Fibroblast of lung (primary cell): ENCODE data around the gene GNS. TPM values are rescaled to one million over a fixed set of nuclear protein-coding genes. Genes with fewer than 3 reads are reported as not detected.

ENCODE experiments used
- DNase-seq, 2 donors: peaks; one replicate each; pipeline versions ENCODE4 v3.0.0 to v3.0.0-alpha.2; 2010; ENCODE audit warnings: low read depth in 2 of 2
- H2AFZ ChIP-seq: 2 replicates; pipeline ENCODE4 v1.5.1; 2012; ENCODE audit warnings: low read length, control low read depth, inconsistent platforms
- H3K27ac ChIP-seq: 2 replicates; pipeline ENCODE4 v1.5.1; 2011; ENCODE audit warnings: low read length, control low read depth; ENCODE audit not compliant: insufficient read depth
- H3K27me3 ChIP-seq: 2 replicates; pipeline ENCODE4 v1.5.1; 2011; ENCODE audit warnings: mild to moderate bottlenecking, low read length; ENCODE audit not compliant: control insufficient read depth, insufficient read depth
- H3K36me3 ChIP-seq: 2 replicates; pipeline ENCODE4 v1.5.1; 2011; ENCODE audit warnings: low read length; ENCODE audit not compliant: control insufficient read depth, insufficient read depth
- H3K4me1 ChIP-seq: 2 replicates; pipeline ENCODE4 v1.5.1; 2011; ENCODE audit warnings: low read length; ENCODE audit not compliant: control insufficient read depth, insufficient read depth; ENCODE audit errors: extremely low read depth
- H3K4me2 ChIP-seq: 2 replicates; pipeline ENCODE4 v1.5.1; 2011; ENCODE audit warnings: low read length, control low read depth; ENCODE audit not compliant: insufficient read depth; ENCODE audit errors: extremely low read depth
- H3K4me3 ChIP-seq, 4 experiments: fragments of 200-600 bp in 1 of 4; sonication (generic) in 1 of 4; replicated peaks in 1 of 4; 2 replicates each; pipeline ENCODE4 v1.5.1; 2011 to 2016; ENCODE audit warnings: low read length in 4 of 4, low read depth in 3 of 4, mild to moderate bottlenecking in 3 of 4, control low read depth in 2 of 4, inconsistent platforms in 1 of 4, mixed read lengths in 1 of 4; ENCODE audit not compliant: insufficient read depth in 1 of 4; ENCODE audit errors: control extremely low read depth in 1 of 4
- H3K79me2 ChIP-seq: 2 replicates; pipeline ENCODE4 v1.5.1; 2012; ENCODE audit warnings: mild to moderate bottlenecking, low read length, inconsistent platforms; ENCODE audit not compliant: control insufficient read depth, insufficient read depth
- H3K9ac ChIP-seq: 2 replicates; pipeline ENCODE4 v1.5.1; 2011; ENCODE audit warnings: mild to moderate bottlenecking, low read length, control low read depth; ENCODE audit not compliant: insufficient read depth
- H3K9me3 ChIP-seq: 2 replicates; pipeline ENCODE4 v1.5.1; 2012; ENCODE audit warnings: low read depth, low read length; ENCODE audit not compliant: control insufficient read depth, insufficient read depth
- H4K20me1 ChIP-seq: 2 replicates; pipeline ENCODE4 v1.5.1; 2011; ENCODE audit warnings: low read length; ENCODE audit not compliant: control insufficient read depth, insufficient read depth; ENCODE audit errors: extremely low read depth
- CTCF ChIP-seq, 2 donors: IDR thresholded peaks in 1 of 2; conservative IDR thresholded peaks in 1 of 2; 1 replicate in 1 of 2; 2 replicates in 1 of 2; pipeline ENCODE4 v1.5.1; 2011 to 2012; ENCODE audit warnings: low read length in 2 of 2, control low read depth in 1 of 2, inconsistent platforms in 1 of 2, low read depth in 1 of 2, mild to moderate bottlenecking in 1 of 2
- EZH2 ChIP-seq: IDR thresholded peaks from 2 replicates; pipeline ENCODE4 v1.5.1; 2012; ENCODE audit warnings: low read length, control low read depth, mild to moderate bottlenecking; ENCODE audit errors: missing control alignments
- polyA plus RNA-seq, 2 donors: library from polyadenylated mRNA; depleted of rRNA in 1 of 2; stranded (reverse) in 1 of 2; unstranded in 1 of 2; fragments of >200 nt; gene quantifications; 2 replicates each; pipeline ENCODE4 v1.2.1, GENCODE V29; 2011 to 2012; ENCODE audit warnings: missing spikeins in 1 of 2
- total RNA-seq: library from RNA; depleted of rRNA; stranded (reverse); fragments of >200 nt; gene quantifications from 2 replicates; pipeline ENCODE4 v1.2.1, GENCODE V29; 2014

GNS gene
- total and polyA plus RNA-seq, 2 donors (not counting 1 experiment from before 2014, with no cell fraction given), result 219 to 249 TPM

- no peak for DNase-seq
- no peak overlapping the region for H3K4me2 ChIP-seq
Observed at GRCh38 chr12:64685605-64686004, 73.6 kb downstream of the GNS start.

GRCh38 chr12:64685050-64685449 lies 74.2 kb downstream of the GNS start:
- no peak overlapping the region for H3K27ac ChIP-seq
- H2AFZ ChIP-seq, result no peak overlapping the region
- DNase-seq, result no peak
- peaks cover 10% of the 10 kb centered on the region for H3K79me2 ChIP-seq
- no peaks in the 10 kb centered on the region for H3K27me3 ChIP-seq
- no peaks in the 10 kb centered on the region for H4K20me1 ChIP-seq
- TF ChIP-seq CTCF (conservative IDR thresholded peaks at IDR 0.05 in 1 of 2, IDR thresholded peaks at IDR 0.05 in 1 of 2; ENCODE audit: low read depth in 1 of 2, low read length in 2 of 2), result no peak
- no peak for TF ChIP-seq EZH2
- H3K4me3 ChIP-seq, result no peak overlapping the region
- no peak overlapping the region for H3K9ac ChIP-seq
- H3K4me1 ChIP-seq, result peaks cover 7% of the 10 kb centered on the region
- H3K36me3 ChIP-seq, result peaks cover 2% of the 10 kb centered on the region
- no peak overlapping the region for H3K4me2 ChIP-seq
- H3K9me3 ChIP-seq, result no peaks in the 10 kb centered on the region

More at GRCh38 chr12:64685605-64686004, 73.6 kb downstream of the GNS start:
- H3K9me3 ChIP-seq, result no peaks in the 10 kb centered on the region
- H3K27ac ChIP-seq, result no peak overlapping the region
- TF ChIP-seq EZH2, result no peak
- TF ChIP-seq CTCF (conservative IDR thresholded peaks at IDR 0.05 in 1 of 2, IDR thresholded peaks at IDR 0.05 in 1 of 2; ENCODE audit: low read depth in 1 of 2, low read length in 2 of 2), result no peak
- no peak overlapping the region for H3K4me3 ChIP-seq
- H3K36me3 ChIP-seq, result peaks cover 2% of the 10 kb centered on the region
- no peak overlapping the region for H3K9ac ChIP-seq
- peaks cover 12% of the 10 kb centered on the region for H3K79me2 ChIP-seq
- peaks cover 7% of the 10 kb centered on the region for H3K4me1 ChIP-seq
- no peaks in the 10 kb centered on the region for H4K20me1 ChIP-seq
- no peak overlapping the region for H2AFZ ChIP-seq
- no peaks in the 10 kb centered on the region for H3K27me3 ChIP-seq

GRCh38 chr12:64683816-64684543 lies 75.2 kb downstream of the GNS start:
- H3K4me1 ChIP-seq, result peaks cover 7% of the 10 kb centered on the region
- H3K36me3 ChIP-seq, result peaks cover 2% of the 10 kb centered on the region
- peaks cover 10% of the 10 kb centered on the region for H3K79me2 ChIP-seq

More at GRCh38 chr12:64683816-64684543, 75.2 kb downstream of the GNS start:
- Histone ChIP-seq H3K9me3 (no peaks in the 10 kb centered on the region), H3K9ac (no peak overlapping the region), H3K4me3 (no peak overlapping the region), H3K27me3 (no peaks in the 10 kb centered on the region), H4K20me1 (no peaks in the 10 kb centered on the region), H2AFZ (no peak overlapping the region), H3K27ac (no peak overlapping the region), H3K4me2 (no peak overlapping the region)
- TF ChIP-seq CTCF (conservative IDR thresholded peaks at IDR 0.05 in 1 of 2, IDR thresholded peaks at IDR 0.05 in 1 of 2; ENCODE audit: low read depth in 1 of 2, low read length in 2 of 2) (no peak), EZH2 (no peak)
- no peak for DNase-seq
